GM23338 (cell line): ENCODE measurements around the gene NPB.

ENCODE experiments used
- CREB1 ChIP-seq: fragments of 250-450 bp; sonication (Bioruptor Pico); IDR thresholded peaks from 2 replicates; pipeline ENCODE4 v1.5.0; 2020; ENCODE audit warnings: low read depth, mild to moderate bottlenecking, moderate library complexity
- POLR2AphosphoS5 ChIP-seq: IDR thresholded peaks from 2 replicates; pipeline ENCODE4 v1.6.1; 2016; ENCODE audit warnings: antibody characterized with exemption, low read depth
- REST ChIP-seq: IDR thresholded peaks from one replicate; pipeline ENCODE4 v1.6.1; 2018; ENCODE audit warnings: antibody characterized with exemption; ENCODE audit not compliant: unreplicated experiment
- TF ChIP-seq, protein P1 (sequence below), 2 experiments: fragments of 200-600 bp in 1 of 2; sonication (generic) in 1 of 2; conservative IDR thresholded peaks; 2 replicates each; pipeline versions ENCODE4 v1.5.1 to v1.6.1; 2016 to 2017; ENCODE audit warnings: antibody characterized with exemption in 2 of 2, low read depth in 2 of 2, mild to moderate bottlenecking in 2 of 2, moderate library complexity in 1 of 2

- TF ChIP-seq, protein P1, sequence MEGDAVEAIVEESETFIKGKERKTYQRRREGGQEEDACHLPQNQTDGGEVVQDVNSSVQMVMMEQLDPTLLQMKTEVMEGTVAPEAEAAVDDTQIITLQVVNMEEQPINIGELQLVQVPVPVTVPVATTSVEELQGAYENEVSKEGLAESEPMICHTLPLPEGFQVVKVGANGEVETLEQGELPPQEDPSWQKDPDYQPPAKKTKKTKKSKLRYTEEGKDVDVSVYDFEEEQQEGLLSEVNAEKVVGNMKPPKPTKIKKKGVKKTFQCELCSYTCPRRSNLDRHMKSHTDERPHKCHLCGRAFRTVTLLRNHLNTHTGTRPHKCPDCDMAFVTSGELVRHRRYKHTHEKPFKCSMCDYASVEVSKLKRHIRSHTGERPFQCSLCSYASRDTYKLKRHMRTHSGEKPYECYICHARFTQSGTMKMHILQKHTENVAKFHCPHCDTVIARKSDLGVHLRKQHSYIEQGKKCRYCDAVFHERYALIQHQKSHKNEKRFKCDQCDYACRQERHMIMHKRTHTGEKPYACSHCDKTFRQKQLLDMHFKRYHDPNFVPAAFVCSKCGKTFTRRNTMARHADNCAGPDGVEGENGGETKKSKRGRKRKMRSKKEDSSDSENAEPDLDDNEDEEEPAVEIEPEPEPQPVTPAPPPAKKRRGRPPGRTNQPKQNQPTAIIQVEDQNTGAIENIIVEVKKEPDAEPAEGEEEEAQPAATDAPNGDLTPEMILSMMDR (conservative IDR thresholded peaks at IDR 0.05; ENCODE audit: low read depth in 2 of 2): no peak
- TF ChIP-seq POLR2AphosphoS5 (no peak), CREB1 (CRISPR knock-in tag) (no peak), REST (no peak)
These were observed 26.7 kb downstream of the NPB start for GRCh38 chr17:81928544-81929252.
